Fibroblast of skin of right biceps (primary cell): Measurements from ENCODE around the gene MSANTD2.

Source experiments
- DNase-seq: peaks from one replicate; pipeline ENCODE4 v3.0.0-alpha.2; 2013

The MSANTD2 gene

DNA sequence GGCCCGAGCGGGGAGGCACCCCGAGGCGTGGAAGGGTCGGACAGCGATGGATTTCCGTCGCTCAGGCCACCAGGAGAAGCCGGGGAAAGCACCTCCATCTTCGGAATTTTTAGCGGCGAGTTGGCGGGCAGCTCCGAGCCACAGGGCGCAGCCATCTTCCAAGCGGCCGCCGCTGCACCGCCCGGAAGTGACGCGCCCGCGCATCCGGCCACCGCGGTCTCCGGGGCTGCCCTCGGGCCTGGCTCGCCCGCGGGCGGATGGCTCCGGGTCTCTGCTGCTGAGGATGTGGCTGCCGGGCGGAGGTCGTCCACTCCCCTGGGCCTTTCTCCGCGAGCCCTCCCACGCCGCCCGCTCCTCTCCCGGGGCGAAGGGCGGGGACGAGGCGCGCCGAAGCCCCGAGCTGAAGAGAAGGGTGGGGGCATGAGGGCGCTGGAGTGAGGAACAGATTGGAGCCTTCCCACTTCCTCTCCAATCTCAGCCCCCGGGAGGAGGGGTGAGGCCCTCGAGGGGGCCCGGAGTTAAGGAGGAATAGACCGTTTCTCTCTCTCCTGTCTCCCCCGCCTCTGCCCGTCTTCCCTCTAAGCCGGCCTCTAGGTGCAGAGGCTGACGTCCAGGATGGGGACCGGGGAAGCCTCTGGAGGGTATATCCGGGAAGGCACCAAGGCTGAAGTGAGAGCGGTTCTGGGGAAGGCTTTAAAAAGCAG is at the start of gene MSANTD2:
Gene MSANTD2 (minus strand): TSS at position 181 of the 704 bp plus-strand sequence. CDS start 26 bp downstream, at position 155.
- peak; percentile 82 for DNase-seq

DNA sequence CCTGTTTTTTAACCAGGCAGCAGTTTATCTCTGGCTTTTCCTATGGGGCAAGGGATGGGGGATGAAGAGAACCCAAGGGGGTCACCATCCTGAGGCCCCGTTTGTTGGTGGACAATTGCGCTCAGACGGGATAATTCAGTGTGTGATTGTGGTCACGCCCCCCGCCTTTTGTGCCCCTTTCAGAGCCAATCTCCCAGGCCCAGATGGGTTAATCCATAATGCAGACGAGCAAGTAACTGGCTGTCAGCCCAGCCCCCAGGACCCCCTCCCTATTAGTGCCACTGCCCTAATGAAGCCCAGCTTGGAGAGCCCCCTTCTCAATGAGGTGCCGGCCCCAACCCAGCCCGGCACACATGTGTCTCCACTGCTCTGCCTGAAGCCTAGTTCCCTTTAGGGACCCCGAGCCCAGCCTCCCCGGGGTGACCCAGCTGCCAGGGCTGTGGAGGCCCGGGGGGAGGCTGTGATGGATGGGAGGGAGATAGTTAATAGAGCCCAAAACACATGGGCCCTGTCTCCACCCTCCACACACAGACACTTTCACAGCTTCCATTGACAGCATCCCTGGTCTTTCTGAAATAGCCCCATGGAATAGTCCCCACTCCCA is 46.0 kb upstream of the MSANTD2 start:
- DNase-seq: no peak

- no peak for DNase-seq
These were observed 44.5 kb upstream of the MSANTD2 start for GRCh38 chr11:124844664-124845079.

DNA sequence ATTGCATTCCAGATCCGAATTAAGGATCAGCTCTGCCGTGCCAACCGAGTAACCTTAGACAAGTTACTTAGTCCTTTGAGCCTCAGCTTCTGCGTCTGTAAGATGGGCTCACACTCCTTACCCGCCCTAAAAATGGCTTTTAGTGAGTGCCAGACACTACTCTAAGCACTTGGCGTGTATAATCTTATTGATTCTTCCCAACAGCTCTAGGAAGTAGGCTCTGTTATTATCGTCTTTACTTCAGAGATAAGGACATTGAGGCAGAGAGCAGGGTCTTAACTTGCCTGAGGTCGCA is 43.4 kb upstream of the MSANTD2 start:
- no peak for DNase-seq

GRCh38 chr11:124842305-124842704 is 42.1 kb upstream of the MSANTD2 start:
- no peak for DNase-seq

GRCh38 chr11:124841840-124842239 is 41.6 kb upstream of the MSANTD2 start:
- no peak for DNase-seq

DNA sequence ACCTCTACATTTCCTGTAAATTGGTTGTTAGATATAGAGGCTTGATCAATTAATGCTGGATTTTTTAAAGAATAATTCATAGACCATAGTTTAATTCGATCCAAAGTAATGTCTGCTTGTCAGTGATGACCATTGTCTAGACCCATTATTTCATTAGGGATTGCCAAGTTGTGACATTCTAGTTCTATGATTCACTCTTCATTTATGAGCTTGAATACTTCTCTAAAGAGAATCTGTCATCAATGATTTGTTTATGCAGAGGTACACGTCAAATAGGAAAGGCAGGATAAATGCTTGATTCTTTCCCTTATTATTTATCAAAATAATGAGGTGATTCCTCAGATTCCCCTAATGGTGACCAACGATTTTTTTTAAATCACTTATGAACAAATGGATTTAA is 41.0 kb upstream of the MSANTD2 start:
- DNase-seq: peak; percentile 20

DNA sequence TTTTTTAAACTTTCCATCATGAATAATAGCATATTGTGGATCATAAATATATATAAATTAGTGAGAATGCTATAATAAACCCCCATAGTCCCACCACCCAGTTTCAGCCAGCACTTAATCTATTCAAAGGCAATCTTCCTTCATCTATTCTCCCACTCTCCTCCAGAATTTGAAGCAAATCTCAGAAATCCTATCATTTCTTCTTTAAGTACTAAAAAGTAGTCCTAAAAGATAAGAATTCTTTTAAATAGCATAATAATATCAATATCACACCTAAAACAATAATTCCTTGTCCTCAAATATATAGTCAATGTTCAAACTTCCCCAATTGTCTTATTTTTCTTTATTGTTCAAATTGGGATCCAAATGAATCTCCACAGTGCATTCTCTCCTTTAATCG is 40.5 kb upstream of the MSANTD2 start:
- DNase-seq: no peak

DNA sequence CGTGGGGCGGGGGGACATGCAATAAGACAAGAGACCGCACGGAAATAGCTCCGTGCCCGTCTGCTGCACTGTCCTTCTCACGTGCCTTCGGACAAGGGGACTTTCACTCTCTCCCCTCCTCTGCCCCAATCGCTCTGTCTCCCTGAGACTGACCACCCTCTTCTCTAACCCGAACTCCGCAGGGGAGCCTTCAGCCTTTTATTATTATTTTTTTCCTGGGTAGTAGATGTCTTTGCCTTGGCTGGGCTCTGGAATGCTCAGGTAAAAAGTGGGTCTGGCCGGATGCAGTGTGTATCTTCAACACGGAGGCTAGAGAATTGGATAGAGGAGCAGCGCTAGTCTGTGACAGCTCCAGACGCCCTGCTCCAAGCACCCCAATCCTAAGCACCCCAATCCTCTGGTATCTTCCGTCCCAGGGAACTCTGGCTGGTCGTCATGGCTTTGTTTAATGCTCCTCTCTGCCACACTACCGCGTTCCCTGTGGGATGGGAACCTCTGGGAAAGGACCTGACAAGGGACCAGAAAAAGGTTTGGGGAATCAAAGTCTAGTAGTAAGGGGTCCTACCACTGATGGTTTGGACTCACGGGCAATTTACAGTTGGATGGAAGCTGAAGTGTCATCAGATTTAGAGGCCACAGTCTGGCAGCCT is 39.9 kb upstream of the MSANTD2 start:
- no peak for DNase-seq

GRCh38 chr11:124839128-124839971 is 39.1 kb upstream of the MSANTD2 start:
- DNase-seq: no peak

GRCh38 chr11:124838805-124839127 is 38.6 kb upstream of the MSANTD2 start:
- no peak for DNase-seq

- DNase-seq: peak; percentile 83
These were observed 37.3 kb upstream of the MSANTD2 start for GRCh38 chr11:124837491-124837856.

GRCh38 chr11:124835918-124836317 is 35.7 kb upstream of the MSANTD2 start:
- no peak for DNase-seq

DNA sequence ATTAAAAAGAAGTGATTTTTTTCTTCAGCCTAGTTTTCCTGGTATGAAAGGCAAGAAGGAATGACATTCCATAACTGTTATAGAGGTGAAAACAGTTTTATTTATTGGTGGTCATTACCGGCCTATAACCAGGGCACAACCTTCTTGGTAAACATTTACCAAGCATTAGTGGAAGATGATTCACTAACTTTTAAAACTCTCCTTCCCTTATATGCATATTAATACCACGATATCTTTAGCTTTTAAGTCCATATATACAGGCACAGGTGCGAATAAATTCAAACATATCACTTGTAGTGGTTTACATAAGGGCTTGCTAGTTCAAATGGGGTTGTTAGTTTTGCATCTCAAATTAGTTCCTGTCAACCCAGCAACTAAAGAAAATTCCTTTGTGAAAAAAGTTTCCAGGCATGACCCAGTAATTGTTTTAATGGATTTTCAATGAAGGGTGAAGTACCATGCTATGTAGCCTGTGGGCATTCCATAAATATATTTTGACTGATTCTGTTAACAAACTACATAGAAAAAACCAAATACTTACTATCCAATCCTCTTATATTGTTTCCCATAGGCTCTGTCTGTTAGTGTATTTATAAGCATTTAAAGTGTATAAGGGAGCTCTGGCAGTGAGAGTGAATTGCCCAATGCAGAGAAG is 34.4 kb upstream of the MSANTD2 start:
- no peak for DNase-seq

DNA sequence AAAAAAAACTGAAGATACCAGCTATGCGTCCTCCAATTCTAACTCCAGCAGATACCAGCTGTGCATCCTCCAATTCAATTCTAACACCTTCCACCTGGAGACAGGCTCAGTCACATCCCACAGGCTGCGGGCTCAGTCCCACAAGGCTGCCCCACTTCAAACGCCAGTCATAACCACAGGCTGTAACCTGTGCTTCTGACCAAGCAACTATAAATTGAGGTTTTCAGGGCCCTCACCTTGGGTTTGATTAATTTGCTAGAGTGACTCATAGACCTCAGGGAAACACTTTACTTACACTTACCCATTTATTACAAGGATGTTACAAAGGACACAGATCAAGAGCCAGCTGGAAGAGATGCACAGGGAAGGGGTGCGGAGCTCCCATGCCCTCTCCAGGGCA is 32.4 kb upstream of the MSANTD2 start:
- DNase-seq: no peak

- no peak for DNase-seq
These were observed 31.7 kb upstream of the MSANTD2 start for GRCh38 chr11:124831897-124832296.

DNA sequence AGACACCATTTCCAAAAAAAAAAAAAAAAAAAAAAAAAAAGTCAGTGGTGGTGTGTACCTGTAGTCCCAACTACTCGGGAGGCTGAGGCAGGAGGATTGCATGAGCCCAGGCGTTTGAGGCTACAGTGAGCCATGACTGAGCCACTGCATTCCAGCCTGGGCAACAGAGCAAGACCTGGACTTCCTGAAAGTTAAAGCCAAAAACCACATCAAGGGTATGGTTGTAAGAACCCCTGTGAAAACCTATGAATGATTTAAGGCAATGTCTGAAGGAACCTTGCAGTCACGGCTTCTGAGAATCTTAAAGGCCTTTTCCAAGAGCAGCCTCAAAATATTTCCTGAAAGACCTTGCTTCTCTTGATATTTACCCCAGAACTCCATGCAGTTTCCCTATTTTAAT is 30.5 kb upstream of the MSANTD2 start:
- DNase-seq: no peak

- DNase-seq: no peak
These were observed 29.8 kb upstream of the MSANTD2 start for GRCh38 chr11:124829986-124830385.

DNA sequence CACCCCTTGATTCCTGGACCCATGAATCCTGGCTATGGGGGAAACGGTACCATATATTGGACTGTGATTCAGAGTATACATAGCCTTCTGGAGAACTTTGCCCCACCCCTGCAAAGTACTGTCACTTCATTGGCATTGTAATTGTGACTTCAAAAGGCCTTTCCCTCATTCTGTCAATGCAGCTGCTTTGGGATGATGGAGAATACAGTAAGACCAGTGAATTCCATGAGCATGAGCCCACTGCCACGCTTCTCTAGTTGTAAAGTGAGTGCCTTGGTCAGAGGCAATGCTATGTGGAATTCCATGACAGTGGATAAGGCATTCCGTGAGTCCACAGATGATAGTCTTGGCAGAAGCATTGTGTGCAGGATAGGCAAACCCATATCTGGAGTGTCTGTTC is 25.7 kb upstream of the MSANTD2 start:
- DNase-seq: no peak

DNA sequence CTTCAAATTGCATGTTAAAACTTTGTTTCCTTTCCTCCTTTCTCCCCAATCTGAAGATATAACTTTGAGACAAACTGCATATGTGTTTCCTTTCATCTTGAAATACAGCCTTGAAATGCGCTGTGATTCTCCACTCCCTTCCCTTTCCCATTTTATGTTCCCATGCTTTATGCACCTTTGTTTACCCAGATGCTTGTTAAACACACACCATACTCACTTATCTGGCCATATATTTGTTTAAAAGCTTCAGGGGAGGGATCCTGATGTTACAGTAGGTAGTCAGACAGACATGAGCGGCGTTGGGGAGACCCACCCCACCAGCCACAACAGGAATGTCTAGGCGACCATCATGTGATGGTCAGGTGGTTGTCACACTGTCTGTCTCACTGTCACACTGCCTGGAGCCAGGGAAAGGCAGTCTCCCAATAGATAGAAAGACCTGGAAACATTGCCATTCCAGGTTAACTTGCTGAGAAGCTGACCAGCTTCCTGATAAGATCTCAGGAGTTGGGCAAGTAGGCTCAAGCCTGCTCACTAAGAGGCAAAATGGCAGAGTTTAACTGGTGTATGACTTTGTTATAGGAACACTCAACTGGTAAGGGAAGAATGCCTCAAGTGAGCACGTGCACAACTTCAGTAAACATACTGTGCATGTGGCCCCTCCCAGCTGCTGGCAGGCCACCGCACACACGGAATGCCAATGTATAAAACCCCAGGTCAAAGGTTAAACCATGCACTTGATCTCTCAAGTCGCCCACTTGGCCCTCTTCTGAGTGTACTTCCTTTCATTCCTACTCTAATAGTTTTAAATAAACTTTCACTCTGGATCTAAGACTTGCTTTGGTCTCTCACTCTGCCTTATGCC is 23.5 kb upstream of the MSANTD2 start:
- DNase-seq: no peak

GRCh38 chr11:124821995-124822730 is 22.0 kb upstream of the MSANTD2 start:
- no peak for DNase-seq

DNA sequence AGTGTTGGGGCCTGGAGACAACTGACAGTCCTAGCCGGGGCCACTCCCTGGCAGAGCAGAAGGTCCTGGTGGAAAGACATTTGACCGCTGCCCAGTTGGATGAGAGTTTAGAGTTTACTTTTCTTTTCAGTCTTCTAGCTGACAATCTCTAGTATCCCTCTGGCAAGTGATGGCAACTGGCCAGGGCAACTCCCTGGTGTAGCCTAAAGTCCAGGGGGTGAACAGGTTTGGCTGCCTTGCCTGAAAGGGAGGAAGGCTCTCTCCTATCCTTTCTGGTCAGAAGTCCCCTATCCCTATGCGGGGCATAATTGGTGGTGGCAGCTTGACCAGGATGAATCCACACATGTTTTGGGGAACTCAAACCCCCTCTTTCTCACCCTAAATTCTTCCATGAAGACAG is 16.8 kb upstream of the MSANTD2 start:
- no peak for DNase-seq
